Measurements from ENCODE around the gene CD99.
A peak's percentile ranks its signal among the peaks of the same experiment; 100 is the strongest.

CD99 gene

DNA sequence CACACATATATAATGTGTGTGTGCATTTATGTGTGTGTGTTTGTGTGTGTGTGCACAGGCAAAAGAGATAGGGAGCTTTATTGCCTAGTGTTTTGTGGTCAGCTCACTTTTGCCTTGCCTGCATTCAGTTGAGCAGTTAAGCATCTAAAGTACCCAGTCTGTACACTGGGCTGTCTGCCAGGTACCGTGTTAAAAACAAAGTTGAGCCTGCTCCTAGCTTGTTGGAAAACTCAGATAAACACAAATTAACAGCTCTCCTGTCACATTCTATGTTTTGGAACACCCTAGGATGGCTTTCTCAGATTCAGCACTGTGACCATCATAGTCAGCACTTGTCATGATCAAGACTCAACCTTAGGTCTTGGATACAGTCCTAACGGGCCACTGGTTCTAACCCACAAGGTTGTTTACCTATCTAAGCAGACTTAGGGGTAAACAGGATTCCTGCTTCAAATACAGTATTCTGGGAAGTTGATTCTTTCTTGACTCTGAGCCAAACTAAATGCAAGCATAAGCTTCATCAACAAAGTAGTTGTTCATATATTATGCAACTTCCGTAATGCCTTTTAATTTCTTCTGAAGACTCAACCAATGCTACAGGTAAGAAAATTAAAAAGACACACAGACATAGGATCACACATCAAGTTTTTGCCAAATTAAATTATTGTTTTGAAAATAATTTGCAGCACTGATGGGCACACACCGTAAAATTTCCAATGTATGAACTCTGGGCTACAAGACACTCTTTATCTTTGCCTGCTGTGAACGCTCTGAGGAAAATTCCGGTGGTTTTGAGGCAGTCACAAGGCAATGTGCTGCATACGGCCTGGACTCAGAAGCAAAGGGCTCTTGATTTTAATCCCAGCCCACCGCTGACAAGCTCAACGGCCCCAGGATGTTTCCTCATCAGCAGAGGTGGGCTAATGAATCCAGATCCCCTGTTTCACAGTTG, 11.3 kb upstream of the CD99 start:
- no peak for TF ChIP-seq JUND (IDR thresholded peaks at IDR 0.05; ENCODE audit: low read depth)
- in situ Hi-C loops (cut with HindIII; ENCODE audit: low pct_unique_long_range_greater_than_20kb, low sequenced_read_pairs): no loop called here
- DNase-seq (ENCODE audit: low read depth in 1 of 2, low spot score in 1 of 2): peak in 1 of 2 experiments; percentile 73

DNA sequence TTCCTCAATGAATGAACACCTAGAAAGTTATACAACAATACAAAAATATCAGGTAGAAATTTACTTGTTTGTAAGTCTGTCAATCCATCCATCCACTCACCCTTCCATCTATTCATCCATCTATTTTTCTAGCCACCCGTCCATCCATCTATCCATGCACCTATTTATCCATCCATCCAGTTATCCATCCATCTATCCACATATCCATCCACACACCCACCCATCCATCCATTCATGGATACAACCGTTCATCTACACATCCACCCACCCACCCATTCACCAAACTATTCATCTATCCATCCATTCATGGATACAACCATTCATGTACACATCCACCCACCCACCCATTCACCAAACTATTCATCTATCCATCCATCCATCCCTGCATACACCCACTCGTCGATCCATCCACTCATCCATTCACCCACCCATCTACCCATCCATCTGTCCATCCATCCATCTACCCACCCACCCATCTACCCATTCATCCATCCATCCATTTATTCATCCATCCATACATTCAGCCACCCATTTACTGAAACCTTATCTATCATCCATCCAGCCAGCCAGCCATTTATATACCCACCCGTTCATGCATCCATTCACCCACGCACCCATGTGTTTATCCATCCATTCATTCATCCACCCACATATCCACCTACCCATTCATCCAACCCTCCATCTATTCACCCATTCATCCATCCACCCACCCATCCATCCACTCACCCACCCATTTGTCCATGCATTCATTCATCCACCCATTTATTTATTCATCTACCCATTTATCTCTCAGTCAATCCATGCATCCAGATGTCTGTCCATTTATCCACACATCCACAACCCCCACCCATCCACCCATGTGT, 10.4 kb upstream of the CD99 start:
- in situ Hi-C loops (cut with HindIII; ENCODE audit: low pct_unique_long_range_greater_than_20kb, low sequenced_read_pairs): no loop called here
- no peak for DNase-seq (ENCODE audit: low read depth in 1 of 2, low spot score in 1 of 2)

GRCh38 chrX:2682565-2683177, 8.4 kb upstream of the CD99 start:
- TF ChIP-seq JUND (IDR thresholded peaks at IDR 0.05; ENCODE audit: low read depth): no peak
- in situ Hi-C loops (cut with HindIII; ENCODE audit: low pct_unique_long_range_greater_than_20kb, low sequenced_read_pairs): no loop called here
- no peak for DNase-seq (ENCODE audit: low read depth in 1 of 2, low spot score in 1 of 2)

More for the DNA sequence above, 10.4 kb upstream of the CD99 start:
- TF ChIP-seq JUND (IDR thresholded peaks at IDR 0.05; ENCODE audit: low read depth): no peak

DNA sequence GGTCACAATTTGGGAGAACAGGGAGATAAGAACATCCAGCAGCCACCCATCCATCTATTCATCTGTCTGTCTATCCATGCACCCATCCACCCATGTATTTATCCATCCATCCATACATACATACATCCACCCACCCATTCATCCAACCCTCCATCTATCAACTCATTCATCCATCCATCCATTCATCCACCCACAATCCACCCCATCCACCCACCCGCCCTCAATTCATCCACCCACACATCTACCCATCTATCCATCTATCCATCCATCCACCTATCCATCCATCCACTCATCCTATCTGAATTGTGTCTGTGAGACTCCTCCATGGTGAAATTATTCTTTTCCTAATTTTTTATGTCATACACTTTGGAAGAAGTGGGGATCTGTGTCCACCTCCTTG, 6.8 kb upstream of the CD99 start:
- no peak for DNase-seq (ENCODE audit: low read depth in 1 of 2, low spot score in 1 of 2)
- in situ Hi-C loops (cut with HindIII; ENCODE audit: low pct_unique_long_range_greater_than_20kb, low sequenced_read_pairs): no loop called here
- no peak for TF ChIP-seq JUND (IDR thresholded peaks at IDR 0.05; ENCODE audit: low read depth)

- DNase-seq (ENCODE audit: low read depth in 1 of 2, low spot score in 1 of 2): no peak
- in situ Hi-C loops (cut with HindIII; ENCODE audit: low pct_unique_long_range_greater_than_20kb, low sequenced_read_pairs): no loop called here
- TF ChIP-seq JUND (IDR thresholded peaks at IDR 0.05; ENCODE audit: low read depth): no peak
Observed at GRCh38 chrX:2685886-2686285, 5.2 kb upstream of the CD99 start.

- no peak for DNase-seq (ENCODE audit: low read depth in 1 of 2, low spot score in 1 of 2)
- TF ChIP-seq JUND (IDR thresholded peaks at IDR 0.05; ENCODE audit: low read depth): no peak
- in situ Hi-C loops (cut with HindIII; ENCODE audit: low pct_unique_long_range_greater_than_20kb, low sequenced_read_pairs): no loop called here
Observed at GRCh38 chrX:2689773-2690666, 1.1 kb upstream of the CD99 start.

GRCh38 chrX:2691543-2692220, 587 bp downstream of the CD99 start:
- in situ Hi-C loops (cut with HindIII; ENCODE audit: low pct_unique_long_range_greater_than_20kb, low sequenced_read_pairs): no loop called here
- no peak for TF ChIP-seq JUND (IDR thresholded peaks at IDR 0.05; ENCODE audit: low read depth)
- DNase-seq (ENCODE audit: low read depth in 1 of 2, low spot score in 1 of 2): peak; percentile 36

- in situ Hi-C loops (cut with HindIII; ENCODE audit: low pct_unique_long_range_greater_than_20kb, low sequenced_read_pairs): no loop called here
- DNase-seq (ENCODE audit: low read depth in 1 of 2, low spot score in 1 of 2): no peak
- TF ChIP-seq JUND (IDR thresholded peaks at IDR 0.05; ENCODE audit: low read depth): no peak
Observed at GRCh38 chrX:2692221-2693112, 1.4 kb downstream of the CD99 start.

DNA sequence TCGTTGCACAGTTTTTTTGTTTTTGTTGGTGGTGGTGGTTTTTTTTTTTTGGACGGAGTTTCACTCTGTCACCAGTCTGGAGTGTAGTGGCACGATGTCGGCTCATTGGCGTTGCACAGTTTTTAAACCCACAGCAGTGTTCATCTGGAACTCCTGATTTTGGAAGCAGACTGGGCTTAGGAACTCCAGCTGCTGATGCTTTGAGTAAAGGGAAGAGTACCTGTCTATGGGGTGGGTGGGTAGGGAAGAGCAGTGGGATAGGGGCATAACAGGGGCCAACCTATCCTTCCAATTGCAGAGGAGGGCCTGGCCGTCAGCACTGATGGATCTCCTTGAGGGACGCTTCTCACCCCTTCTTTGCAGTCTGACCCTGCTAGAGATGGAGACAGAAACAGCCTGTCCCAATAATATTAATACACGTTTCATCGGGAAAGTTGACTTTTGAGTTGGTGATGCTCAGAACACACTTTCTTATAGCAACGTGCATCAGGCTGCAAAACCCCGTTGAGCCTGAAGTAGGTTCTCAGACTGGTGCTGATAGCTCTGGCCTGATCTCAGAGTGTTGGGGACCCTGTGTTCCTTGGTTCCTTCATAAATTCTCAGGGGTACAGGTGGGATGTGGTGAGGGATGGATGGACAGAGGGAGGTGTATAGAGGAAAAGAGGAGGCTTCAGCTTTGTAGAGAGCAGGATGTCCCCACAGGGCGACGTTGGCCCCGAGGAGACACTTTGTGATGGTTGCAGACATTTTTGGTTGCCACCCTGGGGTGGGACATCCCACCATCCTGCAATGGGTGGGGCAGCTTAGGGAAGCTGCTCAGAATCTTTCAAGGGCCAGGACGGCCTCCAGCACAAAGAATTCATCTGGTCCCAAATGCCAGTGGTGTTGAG, 2.3 kb downstream of the CD99 start:
- DNase-seq (ENCODE audit: low read depth in 1 of 2, low spot score in 1 of 2): no peak
- in situ Hi-C loops (cut with HindIII; ENCODE audit: low pct_unique_long_range_greater_than_20kb, low sequenced_read_pairs): no loop called here
- TF ChIP-seq JUND (IDR thresholded peaks at IDR 0.05; ENCODE audit: low read depth): no peak

- in situ Hi-C loops (cut with HindIII; ENCODE audit: low pct_unique_long_range_greater_than_20kb, low sequenced_read_pairs): no loop called here
- no peak for TF ChIP-seq JUND (IDR thresholded peaks at IDR 0.05; ENCODE audit: low read depth)
- no peak for DNase-seq (ENCODE audit: low read depth in 1 of 2, low spot score in 1 of 2)
Observed at GRCh38 chrX:2694914-2695267, 3.8 kb downstream of the CD99 start.
